Subcutaneous abdominal adipose tissue (tissue), 5 donors: ENCODE data around the gene CRY1.

Experiments
- H3K27ac ChIP-seq: one replicate; pipeline ENCODE4 v1.7.0; 2013; ENCODE audit warnings: low read depth, mild to moderate bottlenecking, inconsistent platforms, low read length, moderate library complexity
- H3K27me3 ChIP-seq, 5 donors: one replicate each; pipeline ENCODE4 v1.7.0; 2013; ENCODE audit warnings: low read length in 5 of 5, inconsistent platforms in 1 of 5; ENCODE audit not compliant: control insufficient read depth in 5 of 5, insufficient read depth in 4 of 5
- H3K36me3 ChIP-seq, 5 donors: one replicate each; pipeline ENCODE4 v1.7.0; 2013; ENCODE audit warnings: low read length in 5 of 5; ENCODE audit not compliant: control insufficient read depth in 5 of 5, insufficient read depth in 5 of 5
- H3K4me1 ChIP-seq, 5 donors: one replicate each; pipeline ENCODE4 v1.7.0; 2013; ENCODE audit warnings: low read length in 5 of 5, mild to moderate bottlenecking in 3 of 5, moderate library complexity in 1 of 5; ENCODE audit not compliant: control insufficient read depth in 5 of 5, insufficient read depth in 5 of 5
- H3K4me3 ChIP-seq, 5 donors: one replicate each; pipeline ENCODE4 v1.7.0; 2013; ENCODE audit warnings: low read length in 5 of 5, low read depth in 1 of 5
- H3K9ac ChIP-seq, 5 donors: one replicate each; pipeline ENCODE4 v1.7.0; 2013; ENCODE audit warnings: low read length in 5 of 5, mild to moderate bottlenecking in 4 of 5, moderate library complexity in 3 of 5
- H3K9me3 ChIP-seq, 5 donors: one replicate each; pipeline ENCODE4 v1.7.0; 2013; ENCODE audit warnings: low read length in 5 of 5; ENCODE audit not compliant: control insufficient read depth in 5 of 5
- donor health status: healthy.
- donor health status: healthy.
- donor health status: healthy.
- donor health status: healthy.
- donor health status: healthy.

The CRY1 gene

DNA sequence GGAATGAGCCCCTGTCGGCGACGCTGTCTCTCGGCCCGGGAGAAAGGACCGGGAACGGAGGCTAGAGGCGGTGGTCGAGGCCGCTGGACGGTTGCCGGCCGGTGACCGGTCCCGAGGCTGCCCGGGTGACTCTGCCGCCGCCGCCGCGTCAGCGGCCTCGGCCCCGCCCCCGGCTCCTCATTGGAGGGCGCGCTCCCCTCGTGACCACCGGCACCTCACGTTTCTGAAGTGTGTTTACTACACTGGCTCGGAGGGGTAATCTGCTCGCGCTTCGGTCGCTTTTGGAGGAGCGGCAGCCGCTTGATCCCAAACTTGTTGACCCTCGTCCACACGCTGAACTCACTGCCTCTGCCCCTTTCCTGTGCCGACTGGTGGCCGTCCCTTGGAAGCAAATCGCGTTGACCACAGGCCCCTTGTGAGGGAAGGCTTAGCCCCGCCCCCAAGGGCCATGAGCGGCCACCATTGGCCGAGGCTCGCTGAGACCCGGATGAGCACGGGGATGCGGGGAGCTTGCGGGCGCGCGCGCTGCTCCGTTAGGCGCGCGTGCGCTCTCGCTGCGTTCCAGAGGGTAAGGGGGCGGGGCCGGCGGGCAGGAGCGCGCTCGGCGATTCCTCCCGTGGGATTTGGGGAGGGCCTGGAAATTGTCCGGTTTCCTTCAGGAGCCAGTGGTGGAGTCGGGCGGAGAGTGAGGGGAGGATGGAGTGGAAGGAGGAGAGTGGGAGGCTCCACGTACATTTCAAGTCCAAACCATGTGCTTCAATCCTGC, at the start of gene CRY1:
Gene CRY1 (minus strand): TSS at position 133 of the 766 bp plus-strand sequence. CDS start 588 bp downstream, outside the sequence.
- peaks cover 0 to 2% (median 0%) of the 10 kb centered on the region in 5 donors for H3K9me3 ChIP-seq
- H3K27ac ChIP-seq = peak within 1 kb of the TSS; percentile 97
- H3K4me1 ChIP-seq = peaks cover 17 to 36% (median 31%) of the 10 kb centered on the region in 5 donors
- H3K4me3 ChIP-seq = peak within 1 kb of the TSS; percentile 87 to 96 (median 90)
- H3K27me3 ChIP-seq = no peaks in the 10 kb centered on the region
- peak within 1 kb of the TSS; percentile 85 to 94 (median 93) for H3K9ac ChIP-seq
- no peaks in the 10 kb centered on the region for H3K36me3 ChIP-seq

DNA sequence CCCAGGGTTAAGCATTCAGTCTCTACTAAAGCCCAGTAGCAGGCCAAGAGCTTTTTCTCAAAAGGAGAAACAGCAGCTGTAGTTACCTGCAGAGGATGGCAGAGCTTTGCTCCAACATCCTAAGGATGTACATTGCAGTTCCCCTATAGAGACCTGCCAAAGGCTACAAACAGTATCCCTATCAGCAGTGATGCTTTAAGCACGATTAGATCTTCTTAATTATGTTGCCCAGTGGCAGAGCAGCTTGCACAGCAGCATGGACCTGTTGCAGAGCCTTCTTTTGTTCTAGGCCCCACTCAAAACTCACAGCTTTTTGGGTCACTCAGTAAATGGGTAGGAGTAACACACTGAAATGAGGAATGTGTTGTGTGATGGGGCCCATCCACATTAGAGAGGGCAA, 46.4 kb upstream of the CRY1 start:
- Histone ChIP-seq H3K9ac (no peak overlapping the region), H3K9me3 (no peaks in the 10 kb centered on the region), H3K36me3 (no peaks in the 10 kb centered on the region), H3K27ac (no peak overlapping the region), H3K4me3 (no peak overlapping the region), H3K27me3 (peaks cover 0 to 4% (median 0%) of the 10 kb centered on the region in 5 donors), H3K4me1 (no peaks in the 10 kb centered on the region)

DNA sequence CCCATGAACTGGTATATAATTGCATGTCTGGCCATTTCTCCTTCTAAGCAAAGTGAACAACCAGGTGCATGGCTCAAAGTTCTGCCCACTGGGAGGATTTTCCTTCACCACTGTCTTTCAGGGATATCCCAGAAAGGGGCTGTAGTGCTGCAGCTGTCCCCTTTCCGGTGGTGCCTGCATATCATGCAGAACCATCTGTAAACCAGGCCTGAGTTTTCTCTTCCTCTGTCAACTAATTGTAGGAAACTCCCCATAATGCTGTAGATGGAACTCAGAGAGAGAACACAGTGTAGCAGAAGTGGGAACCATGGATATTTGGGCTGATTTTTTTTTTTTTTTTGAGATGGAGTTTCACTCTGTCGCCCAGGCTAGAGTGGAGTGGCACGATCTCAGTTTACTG, 45.6 kb upstream of the CRY1 start:
- Histone ChIP-seq H3K36me3 (no peaks in the 10 kb centered on the region), H3K27ac (no peak overlapping the region), H3K4me3 (no peak overlapping the region), H3K4me1 (no peaks in the 10 kb centered on the region), H3K27me3 (peaks cover 0 to 4% (median 0%) of the 10 kb centered on the region in 5 donors), H3K9ac (no peak overlapping the region), H3K9me3 (no peaks in the 10 kb centered on the region)

DNA sequence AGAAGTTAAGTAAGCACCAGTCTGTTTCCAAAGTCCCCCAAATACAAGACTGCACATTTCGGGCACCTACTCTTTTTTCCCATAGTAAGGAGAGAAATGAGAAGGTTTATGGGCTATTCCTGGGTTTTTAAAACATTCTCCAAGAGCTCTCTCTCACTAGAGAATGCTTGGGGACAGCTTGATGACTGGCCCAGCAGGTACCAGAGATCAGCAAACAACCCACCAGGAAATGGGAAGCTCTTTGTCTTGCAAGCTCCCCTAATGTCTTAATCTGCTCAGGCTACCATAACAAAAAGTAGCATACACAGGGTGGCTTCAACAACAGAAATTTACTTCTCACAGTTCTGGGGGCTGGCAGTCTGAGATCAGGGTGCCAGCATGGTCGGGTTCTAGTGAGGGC, 41.8 kb upstream of the CRY1 start:
- Histone ChIP-seq H3K4me3 (no peak overlapping the region), H3K36me3 (no peaks in the 10 kb centered on the region), H3K27me3 (no peaks in the 10 kb centered on the region), H3K27ac (no peak overlapping the region), H3K4me1 (peaks cover 0 to 2% (median 0%) of the 10 kb centered on the region in 5 donors), H3K9ac (no peak overlapping the region), H3K9me3 (no peaks in the 10 kb centered on the region)

DNA sequence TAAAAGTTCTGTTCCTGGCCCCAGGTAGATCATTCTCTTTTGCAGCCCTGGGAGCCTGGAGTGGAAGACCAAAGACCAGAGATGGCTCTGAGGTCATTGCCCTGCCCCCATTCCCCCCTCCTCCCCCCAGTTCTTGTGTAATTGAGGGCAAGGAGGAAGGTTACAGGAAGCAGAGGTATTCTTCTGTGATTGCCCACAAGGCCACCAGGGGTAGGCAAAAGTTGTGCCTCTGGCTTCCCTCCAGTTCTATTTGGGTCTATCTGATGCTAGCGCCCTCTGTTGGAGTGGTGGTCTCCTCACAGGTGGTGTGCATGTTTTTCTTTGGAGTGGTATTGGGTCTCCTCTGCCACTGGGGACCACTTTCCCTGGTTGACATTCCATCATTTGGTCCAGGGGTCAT, 41.2 kb upstream of the CRY1 start:
- H3K4me1 ChIP-seq = peaks cover 0 to 2% (median 0%) of the 10 kb centered on the region in 5 donors
- no peak overlapping the region for H3K27ac ChIP-seq
- no peak overlapping the region for H3K9ac ChIP-seq
- H3K9me3 ChIP-seq = no peaks in the 10 kb centered on the region
- no peaks in the 10 kb centered on the region for H3K27me3 ChIP-seq
- no peaks in the 10 kb centered on the region for H3K36me3 ChIP-seq
- no peak overlapping the region for H3K4me3 ChIP-seq

DNA sequence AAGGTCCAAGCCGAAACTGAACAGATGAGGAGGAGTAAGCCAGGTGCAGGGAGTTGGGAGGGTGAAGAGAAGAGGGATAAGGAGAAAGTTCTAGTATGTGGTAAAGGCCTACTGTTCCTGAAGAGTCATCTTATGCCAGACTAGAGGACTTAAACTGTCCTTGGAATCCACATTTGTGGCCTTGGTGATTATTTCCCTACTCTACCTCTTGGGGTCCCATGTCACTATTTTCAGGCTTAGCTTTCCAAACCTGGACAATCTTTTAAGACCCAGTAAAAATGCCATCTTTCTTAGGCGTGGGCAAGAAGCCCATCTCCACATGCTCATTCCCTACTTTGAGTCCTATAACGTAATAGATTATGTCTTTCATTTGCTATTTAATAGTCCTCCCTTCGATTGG, 40.1 kb upstream of the CRY1 start:
- Histone ChIP-seq H3K27ac (no peak overlapping the region), H3K9ac (no peak overlapping the region), H3K4me3 (no peak overlapping the region), H3K27me3 (no peaks in the 10 kb centered on the region), H3K4me1 (peaks cover 0 to 2% (median 0%) of the 10 kb centered on the region in 5 donors), H3K36me3 (no peaks in the 10 kb centered on the region), H3K9me3 (no peaks in the 10 kb centered on the region)

DNA sequence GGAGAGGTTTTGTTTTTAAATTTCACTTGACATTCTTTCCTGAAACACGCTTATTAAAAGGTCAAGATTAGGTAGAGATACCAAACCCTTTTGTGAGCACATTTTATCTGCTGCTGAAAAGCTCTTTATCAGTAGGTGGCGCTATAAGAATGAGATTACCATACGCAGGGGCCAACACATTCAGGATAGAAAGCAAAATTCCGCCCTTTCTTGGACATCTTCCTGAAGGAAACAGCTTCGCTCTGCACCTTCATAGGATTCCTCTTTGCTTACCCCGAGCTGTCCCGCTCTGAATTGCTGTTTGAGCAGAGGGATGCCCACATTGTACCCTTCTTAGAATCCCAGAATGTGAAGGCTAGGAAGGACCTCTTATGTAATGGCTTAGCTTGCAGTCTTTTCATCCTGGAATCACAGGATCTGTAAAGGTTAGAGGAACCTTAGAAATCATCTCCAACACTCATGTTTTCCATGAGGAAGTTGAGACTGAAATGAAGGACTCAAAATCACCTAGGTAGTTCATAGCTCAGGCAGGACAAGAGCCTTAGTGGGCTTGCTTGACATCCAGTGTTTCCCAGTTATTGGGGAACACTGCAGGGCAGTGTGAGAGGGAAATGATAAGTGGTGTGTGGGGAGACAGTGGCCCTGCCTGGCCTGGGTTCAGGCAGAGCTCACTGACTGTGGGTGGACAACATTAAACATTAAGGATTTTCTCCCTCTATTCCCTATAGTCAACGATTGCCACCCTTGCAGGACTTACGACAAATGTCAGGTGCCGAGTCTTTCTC, 38.7 kb upstream of the CRY1 start:
- Histone ChIP-seq H3K27me3 (no peaks in the 10 kb centered on the region), H3K36me3 (no peaks in the 10 kb centered on the region), H3K4me3 (no peak overlapping the region), H3K27ac (no peak overlapping the region), H3K9ac (no peak overlapping the region), H3K4me1 (peaks cover 0 to 2% (median 0%) of the 10 kb centered on the region in 5 donors), H3K9me3 (no peaks in the 10 kb centered on the region)

DNA sequence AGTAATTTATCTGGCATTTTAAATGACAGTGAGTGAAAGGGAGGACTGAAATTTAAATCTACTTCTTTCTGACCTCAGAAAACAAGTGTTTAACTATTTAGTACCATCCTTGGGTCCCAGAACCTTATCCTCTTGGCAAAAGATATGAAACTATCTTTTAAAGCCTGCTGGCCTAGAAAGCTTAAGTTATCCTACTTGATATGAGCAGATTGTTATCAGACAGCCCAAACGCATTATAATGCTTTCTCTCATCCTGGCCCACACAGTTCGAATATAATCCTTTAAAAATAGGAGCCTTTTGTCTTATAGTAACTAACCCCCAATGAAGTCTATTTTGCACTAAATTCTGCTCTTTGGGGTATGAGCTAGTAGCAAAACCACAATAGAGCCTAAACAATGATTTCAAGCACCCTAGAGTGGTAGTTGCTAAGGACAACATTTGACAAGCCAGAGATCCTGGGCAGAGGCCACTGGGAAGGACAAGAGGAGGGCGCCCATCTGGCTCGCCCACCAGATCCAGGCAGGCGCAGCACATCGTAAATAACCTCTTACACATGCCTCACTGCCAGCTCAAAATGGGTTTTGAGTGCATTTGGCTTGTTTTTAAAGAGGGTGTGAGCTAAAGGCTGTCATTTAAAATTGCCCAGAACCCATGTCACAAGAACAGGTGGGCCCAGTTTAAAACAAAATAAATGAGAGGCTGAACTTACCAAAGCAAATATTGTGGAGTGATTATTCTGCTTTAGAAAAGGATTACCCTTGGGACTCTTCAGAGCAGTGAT, 37.7 kb upstream of the CRY1 start:
- Histone ChIP-seq H3K9me3 (no peaks in the 10 kb centered on the region), H3K36me3 (no peaks in the 10 kb centered on the region), H3K9ac (no peak overlapping the region), H3K4me3 (no peak overlapping the region), H3K27ac (no peak overlapping the region), H3K4me1 (peaks cover 0 to 2% (median 0%) of the 10 kb centered on the region in 5 donors), H3K27me3 (no peaks in the 10 kb centered on the region)

DNA sequence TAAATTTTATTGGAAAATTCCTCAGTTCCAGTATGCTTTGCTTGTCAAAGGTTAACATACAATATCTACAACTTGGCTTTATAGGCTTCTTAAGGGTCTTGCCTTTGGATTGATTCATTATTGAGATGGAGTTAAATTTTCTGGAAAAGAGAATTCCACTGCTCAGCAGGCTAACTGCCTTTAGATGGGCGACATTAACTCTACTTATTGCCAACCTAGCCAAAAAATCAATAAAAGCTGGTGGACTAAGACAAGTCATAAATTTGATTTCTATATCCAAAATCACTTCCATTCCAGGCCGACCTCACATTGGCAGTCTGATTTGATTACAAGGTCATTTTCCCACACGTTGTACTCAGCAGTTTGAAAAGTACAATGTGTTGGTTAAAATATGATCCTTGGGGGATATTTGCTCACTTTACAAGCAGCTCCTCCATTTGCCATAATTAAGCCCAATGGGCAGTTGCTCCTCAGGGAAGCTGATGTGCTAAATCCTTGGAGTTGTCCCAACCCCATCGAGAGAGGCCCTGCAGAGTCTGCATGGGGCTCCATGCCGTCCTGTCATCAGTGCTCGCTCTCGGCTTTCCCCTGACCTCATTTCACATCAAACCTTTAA, 36.1 kb upstream of the CRY1 start:
- Histone ChIP-seq H3K36me3 (no peaks in the 10 kb centered on the region), H3K27ac (no peak overlapping the region), H3K9ac (no peak overlapping the region), H3K4me3 (no peak overlapping the region), H3K9me3 (no peaks in the 10 kb centered on the region), H3K4me1 (peaks cover 0 to 2% (median 0%) of the 10 kb centered on the region in 5 donors), H3K27me3 (peaks cover 0 to 4% (median 0%) of the 10 kb centered on the region in 5 donors)
